C4-2B (cell line): ENCODE measurements around the gene SNX19.

Source experiments
- H3K27ac ChIP-seq: fragments of 450-650 bp; 2 replicates; pipeline ENCODE4 v1.5.1; 2017
- ZFX ChIP-seq: fragments of 450-650 bp; IDR thresholded peaks from 2 replicates; pipeline ENCODE4 v1.6.1; 2017
- TF ChIP-seq, protein P1 (sequence below): fragments of 450-650 bp; conservative IDR thresholded peaks from 2 replicates; pipeline ENCODE4 v1.5.1; 2017; ENCODE audit warnings: mild to moderate bottlenecking

Gene SNX19

DNA sequence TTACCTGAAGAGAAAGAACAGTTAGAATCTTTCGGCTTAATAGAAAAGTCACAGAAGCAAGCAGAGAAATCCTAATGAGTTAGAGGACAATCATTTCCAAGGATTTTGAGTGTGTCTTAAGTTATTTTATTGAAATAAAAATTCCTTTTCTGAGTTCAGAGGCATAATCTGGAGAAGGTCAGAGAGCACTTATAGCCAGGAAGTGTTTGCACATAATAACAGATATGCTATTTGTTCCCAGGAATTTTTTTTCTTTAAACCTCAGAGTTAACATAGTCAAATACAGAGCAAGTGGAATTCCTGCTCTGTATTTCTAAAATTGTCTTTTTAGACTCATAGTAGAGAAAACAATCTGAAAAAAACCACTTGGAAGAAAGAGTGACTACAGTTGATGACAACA is 74.3 kb downstream of the SNX19 start:
- TF ChIP-seq ZFX, result no peak
- TF ChIP-seq, protein P1, sequence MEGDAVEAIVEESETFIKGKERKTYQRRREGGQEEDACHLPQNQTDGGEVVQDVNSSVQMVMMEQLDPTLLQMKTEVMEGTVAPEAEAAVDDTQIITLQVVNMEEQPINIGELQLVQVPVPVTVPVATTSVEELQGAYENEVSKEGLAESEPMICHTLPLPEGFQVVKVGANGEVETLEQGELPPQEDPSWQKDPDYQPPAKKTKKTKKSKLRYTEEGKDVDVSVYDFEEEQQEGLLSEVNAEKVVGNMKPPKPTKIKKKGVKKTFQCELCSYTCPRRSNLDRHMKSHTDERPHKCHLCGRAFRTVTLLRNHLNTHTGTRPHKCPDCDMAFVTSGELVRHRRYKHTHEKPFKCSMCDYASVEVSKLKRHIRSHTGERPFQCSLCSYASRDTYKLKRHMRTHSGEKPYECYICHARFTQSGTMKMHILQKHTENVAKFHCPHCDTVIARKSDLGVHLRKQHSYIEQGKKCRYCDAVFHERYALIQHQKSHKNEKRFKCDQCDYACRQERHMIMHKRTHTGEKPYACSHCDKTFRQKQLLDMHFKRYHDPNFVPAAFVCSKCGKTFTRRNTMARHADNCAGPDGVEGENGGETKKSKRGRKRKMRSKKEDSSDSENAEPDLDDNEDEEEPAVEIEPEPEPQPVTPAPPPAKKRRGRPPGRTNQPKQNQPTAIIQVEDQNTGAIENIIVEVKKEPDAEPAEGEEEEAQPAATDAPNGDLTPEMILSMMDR, result no peak

GRCh38 chr11:130840679-130841078 is 75.6 kb downstream of the SNX19 start:
- TF ChIP-seq ZFX, result no peak
- TF ChIP-seq, protein P1, result no peak
- no peak overlapping the region for H3K27ac ChIP-seq

More for the DNA sequence above, 74.3 kb downstream of the SNX19 start:
- H3K27ac ChIP-seq, result no peak overlapping the region

GRCh38 chr11:130839981-130840666 is 76.2 kb downstream of the SNX19 start:
- no peak overlapping the region for H3K27ac ChIP-seq

DNA sequence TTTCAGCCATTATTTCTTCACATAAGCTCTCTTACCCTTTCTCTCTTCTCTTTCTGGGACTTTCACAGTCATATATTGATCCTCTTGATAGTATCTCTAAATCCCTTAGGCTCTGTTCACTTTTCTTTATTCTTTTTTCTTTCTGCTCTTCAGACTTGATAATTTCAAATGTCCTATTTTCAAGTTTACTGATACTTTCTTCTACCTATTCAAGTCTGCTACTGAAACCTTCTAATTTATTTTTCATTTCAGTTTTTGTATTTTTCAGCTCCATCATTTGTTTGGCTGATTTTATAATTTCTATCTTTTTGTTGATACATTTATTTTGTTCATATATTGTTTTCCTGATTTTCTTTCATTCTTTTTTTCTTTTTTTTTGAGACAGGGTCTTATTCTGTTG is 79.1 kb downstream of the SNX19 start:
- no peak for TF ChIP-seq ZFX
- TF ChIP-seq, protein P1, result no peak
- H3K27ac ChIP-seq, result no peak overlapping the region

More at GRCh38 chr11:130839981-130840666, 76.2 kb downstream of the SNX19 start:
- TF ChIP-seq, protein P1, result no peak
- TF ChIP-seq ZFX, result no peak

DNA sequence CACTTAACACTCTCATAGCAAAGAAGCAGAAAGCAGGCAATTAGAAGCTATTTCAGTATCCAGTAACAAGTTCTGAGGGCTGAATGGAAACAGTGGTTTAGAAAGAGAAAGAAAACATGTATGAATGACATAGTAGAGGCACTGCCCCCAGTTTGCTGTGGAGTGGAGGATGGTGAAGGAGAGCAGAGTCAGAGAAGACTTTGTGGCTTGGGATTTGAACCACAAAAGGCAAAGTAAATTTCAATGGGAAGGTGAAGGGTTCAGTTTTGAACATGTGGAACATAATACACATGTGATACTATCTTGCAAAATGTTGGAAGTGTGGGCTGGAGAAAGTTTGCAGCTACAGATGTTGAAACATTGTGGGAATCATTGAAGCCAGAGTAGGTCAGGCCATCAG is 81.4 kb downstream of the SNX19 start:
- no peak overlapping the region for H3K27ac ChIP-seq
- TF ChIP-seq, protein P1, result no peak

DNA sequence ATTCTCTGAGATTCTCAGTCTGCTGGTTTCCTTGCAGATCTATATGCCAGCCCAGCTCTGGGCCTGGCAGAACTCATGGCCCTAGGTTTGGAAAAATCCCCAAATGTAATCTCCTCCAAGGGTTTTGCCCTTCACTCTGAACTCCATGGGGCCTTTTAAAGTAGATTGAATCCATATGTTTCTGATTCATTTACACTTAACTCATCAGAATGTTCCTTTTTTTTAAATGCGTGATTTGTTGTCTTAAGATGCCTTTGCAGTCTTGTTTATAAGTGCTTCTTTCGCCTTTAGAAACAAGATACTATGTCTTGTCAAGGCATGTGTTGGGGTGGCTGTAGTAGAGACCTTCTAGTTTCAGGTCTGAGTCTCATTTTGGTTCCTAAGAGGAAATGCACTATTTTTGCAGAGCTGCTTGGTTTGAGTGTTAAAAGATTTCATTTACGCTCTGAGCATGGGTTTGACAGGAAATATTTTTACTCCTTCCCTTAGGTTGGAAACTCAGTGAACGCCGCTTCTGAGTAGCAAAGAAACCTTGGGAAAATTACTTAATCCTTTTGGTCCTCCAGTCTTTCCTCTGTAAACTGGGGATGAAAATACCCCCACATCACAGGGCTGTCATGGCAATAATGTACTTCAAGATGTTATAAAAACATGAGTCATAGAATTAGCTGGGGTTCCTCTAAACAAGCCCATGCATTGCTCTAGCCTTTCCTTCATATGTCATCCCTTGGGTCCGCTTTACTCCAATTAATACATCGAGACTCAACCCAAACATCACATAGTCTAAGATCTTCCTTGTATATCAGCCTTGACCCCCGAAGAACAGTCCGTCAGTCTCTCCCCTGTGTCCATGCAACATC is 83.5 kb downstream of the SNX19 start:
- no peak overlapping the region for H3K27ac ChIP-seq
- TF ChIP-seq ZFX, result no peak

- TF ChIP-seq, protein P1, result no peak
- TF ChIP-seq ZFX, result no peak
- H3K27ac ChIP-seq, result no peak overlapping the region
Measured at GRCh38 chr11:130831976-130832375, 84.3 kb downstream of the SNX19 start.
